Loucy (cell line): ENCODE measurements around the gene APPL2.

Source experiments
- CTCF ChIP-seq: fragments of 200-600 bp; sonication (generic); conservative IDR thresholded peaks from 2 replicates; pipeline ENCODE4 v1.5.1; 2014; ENCODE audit warnings: mild to moderate bottlenecking, antibody characterized with exemption, low read length
- EZH2phosphoT487 ChIP-seq: fragments of 200-600 bp; IDR thresholded peaks from 2 replicates; pipeline ENCODE4 v1.6.1; 2018; ENCODE audit warnings: antibody characterized with exemption, mild to moderate bottlenecking, moderate library complexity, borderline replicate concordance

- TF ChIP-seq CTCF (no peak), EZH2phosphoT487 (no peak)
These were observed 12.1 kb downstream of the APPL2 start for GRCh38 chr12:105223884-105224283.
